Skeletal muscle cell (primary cell): ENCODE measurements around the gene MYG1.
"Not testable (repeated sequence)": the region's sequence is repeated elsewhere in the genome, so short reads cannot be mapped to it uniquely, and the experiment has no call there.

Experiments
- DNase-seq: peaks from one replicate; pipeline ENCODE4 v3.0.0-alpha.2; 2010; ENCODE audit warnings: low read depth
- H3K4me3 ChIP-seq: 2 replicates; pipeline ENCODE4 v1.5.1; 2011; ENCODE audit warnings: low read depth, mild to moderate bottlenecking, control low read depth, low read length, moderate library complexity

The MYG1 gene

DNA sequence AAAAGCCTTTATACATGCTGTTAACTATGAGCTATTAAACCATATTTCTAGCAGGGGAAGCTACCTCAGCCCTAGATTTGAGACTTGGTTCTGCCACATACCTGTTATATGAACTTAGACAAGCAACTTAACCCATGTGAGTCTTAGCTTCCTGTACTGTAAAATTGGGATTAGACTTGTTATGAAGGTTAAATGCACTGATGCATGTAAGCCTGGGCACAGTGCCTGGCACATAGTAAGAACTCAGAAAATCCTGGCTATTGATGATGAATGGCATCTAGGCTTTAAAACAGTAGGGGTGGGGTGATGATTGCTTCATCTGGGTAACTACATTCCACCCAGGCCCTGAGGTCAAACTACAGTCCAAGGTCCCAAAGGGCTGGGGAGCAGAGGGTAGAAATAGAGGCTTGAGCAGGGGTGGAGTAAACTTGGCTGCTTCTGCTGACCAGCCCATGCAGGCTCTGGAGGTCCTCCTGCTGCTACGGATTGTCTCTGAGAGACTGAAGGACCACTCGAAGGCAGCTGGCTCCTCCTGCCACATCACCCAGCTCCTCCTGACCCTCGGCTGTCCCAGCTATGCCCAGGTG, 20.1 kb upstream of the MYG1 start:
- no peak for DNase-seq
- no peak overlapping the region for H3K4me3 ChIP-seq

DNA sequence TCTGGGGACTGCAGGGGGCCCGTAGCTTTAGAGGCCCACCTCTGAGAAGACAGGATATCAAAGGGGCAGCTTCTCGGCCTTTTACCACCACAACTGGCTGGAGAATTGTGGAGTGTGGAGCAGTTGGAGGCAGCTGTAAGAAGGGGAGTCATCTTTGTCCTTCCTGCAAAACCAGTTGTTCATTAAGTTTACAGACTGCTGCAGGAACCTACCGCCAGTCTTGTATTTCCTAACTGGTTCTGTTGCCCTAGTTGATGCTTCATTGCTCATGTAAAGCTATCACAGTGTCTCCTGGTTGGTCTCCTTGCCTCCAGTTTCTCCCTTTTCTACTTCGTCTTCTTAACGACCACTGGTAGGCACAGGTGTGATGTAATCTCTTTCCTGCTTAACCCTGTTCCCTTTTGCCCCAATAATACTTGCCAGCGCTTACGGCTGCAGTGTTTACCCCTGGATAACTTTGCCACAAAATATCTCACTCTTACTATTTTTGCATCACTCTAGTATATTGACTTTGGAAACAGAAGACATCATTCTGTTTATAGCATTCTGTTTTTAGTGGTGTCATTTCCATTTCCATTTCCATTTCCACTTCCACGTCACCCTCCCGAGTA, 19.5 kb upstream of the MYG1 start:
- H3K4me3 ChIP-seq = no peak overlapping the region
- no peak for DNase-seq

DNA sequence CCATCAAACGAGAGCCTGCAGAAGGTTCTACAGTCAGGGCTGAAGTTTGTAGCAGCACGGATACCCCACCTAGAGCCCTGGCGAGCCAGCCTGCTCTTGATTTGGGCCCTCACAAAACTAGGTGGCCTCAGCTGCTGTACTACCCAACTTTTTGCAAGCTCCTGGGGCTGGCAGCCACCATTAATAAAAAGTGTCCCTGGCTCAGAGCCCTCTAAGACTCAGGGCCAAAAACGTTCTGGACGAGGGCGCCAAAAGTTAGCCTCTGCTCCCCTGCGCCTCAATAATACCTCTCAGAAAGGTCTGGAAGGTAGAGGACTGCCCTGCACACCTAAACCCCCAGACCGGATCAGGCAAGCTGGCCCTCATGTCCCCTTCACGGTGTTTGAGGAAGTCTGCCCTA, 13.0 kb upstream of the MYG1 start:
- DNase-seq = no peak

DNA sequence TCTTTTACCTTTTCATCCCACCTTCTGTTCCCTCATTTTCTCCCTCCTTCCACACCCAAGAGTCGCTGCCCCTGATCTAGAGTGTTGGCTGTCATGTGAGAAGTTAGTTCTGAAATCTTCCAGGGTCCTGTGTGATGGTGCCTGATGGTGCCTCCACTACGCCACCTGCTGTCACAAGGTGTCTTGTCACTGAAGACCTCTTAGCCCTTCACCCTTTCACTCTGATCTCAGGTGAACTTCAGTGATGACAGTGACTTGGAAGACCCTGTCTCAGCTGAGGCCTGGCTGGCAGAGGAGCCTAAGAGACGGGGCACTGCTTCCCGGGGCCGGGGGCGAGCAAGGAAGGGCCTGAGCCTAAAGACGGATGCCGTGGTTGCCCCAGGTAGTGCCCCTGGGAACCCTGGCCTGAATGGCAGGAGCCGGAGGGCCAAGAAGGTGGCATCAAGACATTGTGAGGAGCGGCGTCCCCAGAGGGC, 11.7 kb upstream of the MYG1 start:
- DNase-seq = no peak
- H3K4me3 ChIP-seq = no peak overlapping the region

More for the DNA sequence above, 13.0 kb upstream of the MYG1 start:
- no peak overlapping the region for H3K4me3 ChIP-seq

DNA sequence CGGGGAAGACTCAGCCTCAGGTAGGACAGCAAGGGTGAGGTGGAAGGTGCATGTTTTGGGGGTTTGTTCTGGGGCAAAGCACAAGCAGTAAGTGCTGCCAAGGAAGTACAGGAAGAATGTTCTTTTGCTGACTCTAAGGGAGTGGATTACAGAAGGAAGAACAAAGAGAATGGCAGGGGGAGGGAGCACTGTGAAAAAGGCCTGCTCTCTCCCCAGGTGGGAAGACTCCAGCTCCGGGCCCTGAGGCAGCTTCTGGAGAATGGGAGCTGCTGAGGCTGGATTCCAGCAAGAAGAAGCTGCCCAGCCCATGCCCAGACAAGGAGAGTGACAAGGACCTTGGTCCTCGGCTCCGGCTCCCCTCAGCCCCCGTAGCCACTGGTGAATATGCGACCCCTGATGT, 11.2 kb upstream of the MYG1 start:
- DNase-seq = no peak
- no peak overlapping the region for H3K4me3 ChIP-seq

DNA sequence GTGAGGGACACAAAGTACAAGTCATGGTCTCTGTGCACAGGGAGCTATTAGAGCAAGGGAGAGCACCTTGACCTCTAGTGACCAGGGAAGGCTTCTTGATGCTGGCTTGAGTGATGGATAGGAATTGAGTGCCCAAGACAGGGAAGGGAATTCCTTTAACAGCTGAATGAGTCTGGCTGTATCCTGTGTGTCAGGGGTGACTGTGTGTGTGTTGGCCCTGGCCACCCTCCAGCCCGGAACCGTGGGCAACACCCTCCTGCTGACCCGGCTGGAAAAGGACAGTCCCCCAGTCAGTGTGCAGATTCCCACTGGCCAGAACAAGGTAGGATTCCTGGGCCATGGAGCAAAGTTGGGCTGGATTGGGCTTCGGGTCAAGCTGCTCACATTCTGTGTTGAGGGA, 9.6 kb upstream of the MYG1 start:
- no peak for DNase-seq
- H3K4me3 ChIP-seq = no peak overlapping the region

DNA sequence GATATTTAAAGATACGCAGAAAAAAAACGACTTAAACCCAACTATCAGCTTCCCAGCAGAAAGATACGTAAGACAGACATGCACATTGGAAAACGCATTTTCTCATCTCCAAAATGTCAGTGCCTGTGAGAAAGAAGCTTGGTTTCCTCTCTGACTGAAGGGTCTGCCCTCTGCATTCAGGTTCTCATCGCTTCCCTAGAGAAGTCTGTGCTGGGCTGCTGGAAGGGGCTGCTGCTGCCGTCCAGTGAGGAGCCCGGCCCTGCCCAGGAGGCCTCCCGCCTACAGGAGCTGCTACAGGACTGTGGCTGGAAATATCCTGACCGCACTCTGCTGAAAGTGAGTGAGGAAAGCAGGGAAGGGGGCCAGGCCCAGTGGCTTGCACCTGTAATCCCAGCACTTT, 8.8 kb upstream of the MYG1 start:
- DNase-seq = no peak
- H3K4me3 ChIP-seq = no peak overlapping the region

DNA sequence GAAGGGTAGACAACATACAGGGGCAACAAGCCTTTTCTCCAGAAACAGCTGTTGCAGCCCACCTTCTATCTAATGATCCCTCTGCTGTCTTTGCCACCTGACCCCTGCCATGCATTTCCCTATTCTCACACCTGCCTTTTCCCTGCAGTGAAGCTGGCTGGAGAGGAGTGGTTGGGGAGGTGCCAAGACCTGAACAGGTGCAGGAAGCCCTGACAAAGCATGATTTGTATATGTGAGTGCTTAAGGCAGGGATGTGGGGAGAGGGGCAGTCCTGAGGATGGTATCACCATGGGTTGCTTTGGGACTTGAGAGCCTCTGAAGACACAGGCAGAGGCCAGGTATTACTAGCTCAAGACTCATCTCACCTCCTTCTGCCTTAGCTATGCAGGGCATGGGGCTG, 7.1 kb upstream of the MYG1 start:
- H3K4me3 ChIP-seq = no peak overlapping the region
- DNase-seq = no peak

DNA sequence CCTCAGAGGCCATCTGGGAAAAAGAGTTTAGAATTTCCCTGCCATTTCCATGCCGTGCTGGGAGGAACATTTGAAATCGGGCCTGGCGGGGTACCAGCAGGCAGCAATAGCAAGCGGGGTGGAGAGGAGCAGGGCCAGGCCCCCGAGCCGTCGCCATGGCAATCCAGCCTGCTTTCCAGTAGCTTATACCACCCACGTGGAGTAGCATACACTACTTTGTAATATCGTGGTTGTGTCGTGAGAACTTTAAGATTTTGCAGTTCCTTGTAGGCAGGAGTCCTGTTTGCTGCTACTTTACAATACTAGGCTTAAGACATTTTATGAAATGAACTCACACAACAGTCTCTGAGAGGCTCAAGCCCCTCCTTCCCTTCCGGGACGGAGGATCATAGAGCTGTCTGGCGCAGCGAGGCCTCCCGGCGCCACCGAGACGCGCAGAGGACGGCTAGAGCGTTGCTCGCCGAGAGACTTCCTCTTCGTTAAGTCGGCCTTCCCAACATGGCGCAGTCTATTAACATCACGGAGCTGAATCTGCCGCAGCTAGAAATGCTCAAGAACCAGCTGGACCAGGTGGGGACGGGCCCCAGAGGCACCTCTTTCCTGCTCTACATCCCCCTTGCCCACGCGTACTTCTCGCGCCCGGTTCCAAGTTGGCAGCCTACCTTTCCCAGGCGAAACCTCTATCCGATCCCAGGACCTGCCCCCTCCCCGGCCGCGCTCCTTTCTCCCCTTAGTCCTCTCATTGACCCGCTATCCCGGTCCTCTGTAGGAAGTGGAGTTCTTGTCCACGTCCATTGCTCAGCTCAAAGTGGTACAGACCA, 4.2 kb upstream of the MYG1 start, which contains the start of gene PFDN5:
TSS of gene PFDN5 (plus strand) at position 473 of the 821 bp plus-strand sequence. CDS start at position 499, 26 bp downstream.
- H3K4me3 ChIP-seq = peak within 1 kb of the TSS; percentile 98
- DNase-seq = peak; percentile 82

DNA sequence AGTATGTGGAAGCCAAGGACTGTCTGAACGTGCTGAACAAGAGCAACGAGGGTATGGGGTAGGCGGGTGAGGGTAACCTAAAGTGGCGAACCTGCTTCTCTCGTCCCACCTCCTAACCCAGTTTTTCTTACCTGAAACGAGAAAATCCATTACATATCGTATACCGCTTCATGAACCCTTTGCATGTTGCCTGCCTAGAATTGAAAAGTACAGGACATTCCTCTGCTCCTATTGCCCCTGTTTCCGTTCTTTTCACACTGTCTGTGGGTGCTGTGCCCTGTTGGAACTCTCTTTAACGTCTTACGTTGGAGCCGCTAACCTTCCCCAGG, 3.6 kb upstream of the MYG1 start:
- H3K4me3 ChIP-seq = peak overlapping the region; percentile 98
- no peak for DNase-seq

DNA sequence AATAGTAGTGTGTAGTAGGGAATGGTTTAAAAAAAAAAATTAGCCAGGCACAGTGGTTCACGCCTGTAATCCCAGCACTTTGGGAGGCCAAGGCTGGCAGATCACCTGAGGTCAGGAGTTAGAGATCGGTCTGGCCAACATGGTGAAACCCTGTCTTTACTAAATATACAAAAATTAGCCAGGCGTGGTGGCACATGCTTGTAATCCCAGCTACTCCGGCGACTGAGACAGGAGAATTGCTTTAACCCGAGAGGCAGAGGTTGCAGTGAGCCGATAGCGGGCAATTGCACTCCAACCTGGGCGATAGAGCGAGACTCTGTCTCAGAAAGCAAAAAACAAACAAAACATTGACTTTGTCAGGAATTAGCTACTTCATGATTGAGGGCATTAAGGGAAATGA, 2.4 kb upstream of the MYG1 start:
- DNase-seq, H3K4me3 ChIP-seq: not testable (repeated sequence)

DNA sequence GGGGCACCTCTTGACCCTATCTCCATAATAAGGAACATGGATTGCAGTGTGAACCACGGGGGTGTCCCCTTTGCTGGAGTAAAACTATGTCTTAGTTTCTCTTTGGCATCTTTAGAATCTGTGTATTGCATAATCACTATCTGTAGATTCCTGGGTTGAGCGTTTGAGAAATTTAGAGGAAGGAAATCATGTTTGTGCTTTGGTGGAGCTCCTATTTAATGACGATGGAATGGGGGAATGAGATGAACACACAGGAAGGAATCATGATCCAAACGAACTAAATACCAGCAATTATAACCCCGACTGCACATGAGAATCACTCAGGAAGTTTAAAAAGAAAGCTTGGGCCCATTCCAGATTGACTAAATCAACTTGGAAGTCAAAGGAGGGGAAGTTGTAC, 1.3 kb upstream of the MYG1 start:
- H3K4me3 ChIP-seq = no peak overlapping the region
- DNase-seq = peak; percentile 50

DNA sequence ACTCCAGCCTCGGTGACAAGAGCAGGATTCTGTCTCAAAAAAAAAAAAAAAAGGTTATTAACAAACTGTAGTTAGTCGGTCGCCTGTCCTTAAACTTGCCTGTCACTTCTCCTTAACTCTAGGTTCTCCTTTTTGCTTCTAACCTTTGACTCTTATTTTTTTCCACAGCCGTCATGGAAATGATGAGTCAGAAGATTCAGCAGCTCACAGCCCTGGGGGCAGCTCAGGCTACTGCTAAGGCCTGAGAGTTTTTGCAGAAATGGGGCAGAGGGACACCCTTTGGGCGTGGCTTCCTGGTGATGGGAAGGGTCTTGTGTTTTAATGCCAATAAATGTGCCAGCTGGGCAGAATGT, 418 bp upstream of the MYG1 start:
- peak overlapping the region; percentile 92 for H3K4me3 ChIP-seq
- DNase-seq = peak; percentile 39

DNA sequence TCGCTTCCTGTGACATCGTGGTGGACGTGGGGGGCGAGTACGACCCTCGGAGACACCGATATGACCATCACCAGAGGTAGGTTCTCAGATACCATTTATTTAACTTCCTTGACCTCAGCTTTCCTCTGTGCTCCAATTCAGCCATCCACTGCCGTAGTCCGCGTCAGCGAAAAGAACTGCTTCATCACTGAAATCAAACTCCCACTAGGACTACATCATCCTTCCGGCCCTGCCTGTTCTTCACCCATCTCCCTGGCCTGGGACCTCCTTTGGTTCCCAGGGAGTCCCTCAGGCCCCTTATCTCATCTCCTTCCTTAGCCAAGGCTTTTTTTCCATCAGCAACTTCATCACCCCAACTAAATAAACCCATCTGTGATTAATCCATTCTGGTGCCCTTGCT, 692 bp downstream of the MYG1 start:
- DNase-seq = no peak

DNA sequence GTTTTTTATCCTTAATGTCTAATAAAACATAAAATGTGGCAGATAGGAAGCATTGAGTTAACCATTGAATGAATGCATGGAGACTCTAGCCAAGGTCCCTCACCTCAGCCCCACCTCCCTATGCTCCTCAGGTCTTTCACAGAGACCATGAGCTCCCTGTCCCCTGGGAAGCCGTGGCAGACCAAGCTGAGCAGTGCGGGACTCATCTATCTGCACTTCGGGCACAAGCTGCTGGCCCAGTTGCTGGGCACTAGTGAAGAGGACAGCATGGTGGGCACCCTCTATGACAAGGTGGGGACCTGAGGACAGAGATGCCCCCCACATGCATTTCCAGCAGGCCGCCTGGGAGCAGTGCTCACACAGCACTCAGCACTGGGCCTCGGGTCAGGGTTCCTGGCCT, 3.4 kb downstream of the MYG1 start:
- H3K4me3 ChIP-seq = no peak overlapping the region
- DNase-seq = no peak

More for the DNA sequence above, 692 bp downstream of the MYG1 start:
- H3K4me3 ChIP-seq = peak overlapping the region; percentile 92

DNA sequence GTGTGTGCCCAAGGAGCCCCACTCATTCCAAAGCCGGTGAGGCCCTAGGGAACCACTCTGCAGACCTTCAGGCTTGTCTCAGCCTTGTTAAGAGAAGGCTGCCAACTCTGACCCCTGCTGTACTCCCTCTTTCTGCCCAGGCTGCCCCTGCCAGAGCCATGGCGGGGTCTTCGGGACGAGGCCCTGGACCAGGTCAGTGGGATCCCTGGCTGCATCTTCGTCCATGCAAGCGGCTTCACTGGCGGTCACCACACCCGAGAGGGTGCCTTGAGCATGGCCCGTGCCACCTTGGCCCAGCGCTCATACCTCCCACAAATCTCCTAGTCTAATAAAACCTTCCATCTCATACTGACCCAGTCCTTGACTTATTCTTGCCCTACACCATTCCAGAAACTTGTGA, 7.3 kb downstream of the MYG1 start:
- H3K4me3 ChIP-seq = no peak overlapping the region
- no peak for DNase-seq

DNA sequence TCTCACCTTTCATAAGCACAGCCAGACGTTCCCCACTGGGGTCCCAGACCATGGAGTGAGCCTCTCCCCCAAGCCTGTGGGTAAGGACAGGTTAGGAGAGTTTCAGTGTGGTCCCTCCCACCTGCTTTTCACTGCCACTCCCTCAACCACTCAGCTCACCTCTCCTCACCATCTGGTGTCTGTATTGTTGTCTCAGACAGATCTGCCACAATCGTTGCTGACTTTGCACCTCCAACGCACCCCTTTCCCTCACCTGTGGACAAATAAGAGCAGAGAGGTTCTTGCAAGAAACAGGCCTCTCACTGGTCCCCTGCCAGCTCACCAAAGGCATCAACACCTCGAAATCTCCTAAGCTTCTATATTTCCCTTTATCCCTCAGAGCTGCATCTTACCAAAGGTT, 8.8 kb downstream of the MYG1 start:
- no peak overlapping the region for H3K4me3 ChIP-seq

DNA sequence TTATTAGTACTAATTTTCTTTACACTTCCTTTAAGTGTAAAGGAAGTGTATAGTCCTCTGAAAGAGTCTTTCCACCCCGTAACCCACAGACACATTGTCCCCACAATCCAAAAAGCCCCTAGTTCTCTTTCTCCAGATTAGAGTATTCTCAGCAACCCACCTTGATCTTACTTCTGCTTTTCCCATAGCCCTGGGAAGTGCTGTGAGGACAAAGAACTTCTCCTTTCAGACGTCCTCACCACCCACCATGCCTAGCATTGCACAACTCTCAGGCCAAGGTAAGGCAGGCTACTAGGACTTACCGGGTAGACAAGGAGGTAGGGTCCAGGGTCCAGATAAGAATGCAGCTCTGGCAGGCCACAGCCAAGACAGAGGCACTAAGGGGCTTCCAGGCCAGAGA, 14.5 kb downstream of the MYG1 start:
- no peak for DNase-seq
- no peak overlapping the region for H3K4me3 ChIP-seq

More for the DNA sequence above, 8.8 kb downstream of the MYG1 start:
- no peak for DNase-seq

DNA sequence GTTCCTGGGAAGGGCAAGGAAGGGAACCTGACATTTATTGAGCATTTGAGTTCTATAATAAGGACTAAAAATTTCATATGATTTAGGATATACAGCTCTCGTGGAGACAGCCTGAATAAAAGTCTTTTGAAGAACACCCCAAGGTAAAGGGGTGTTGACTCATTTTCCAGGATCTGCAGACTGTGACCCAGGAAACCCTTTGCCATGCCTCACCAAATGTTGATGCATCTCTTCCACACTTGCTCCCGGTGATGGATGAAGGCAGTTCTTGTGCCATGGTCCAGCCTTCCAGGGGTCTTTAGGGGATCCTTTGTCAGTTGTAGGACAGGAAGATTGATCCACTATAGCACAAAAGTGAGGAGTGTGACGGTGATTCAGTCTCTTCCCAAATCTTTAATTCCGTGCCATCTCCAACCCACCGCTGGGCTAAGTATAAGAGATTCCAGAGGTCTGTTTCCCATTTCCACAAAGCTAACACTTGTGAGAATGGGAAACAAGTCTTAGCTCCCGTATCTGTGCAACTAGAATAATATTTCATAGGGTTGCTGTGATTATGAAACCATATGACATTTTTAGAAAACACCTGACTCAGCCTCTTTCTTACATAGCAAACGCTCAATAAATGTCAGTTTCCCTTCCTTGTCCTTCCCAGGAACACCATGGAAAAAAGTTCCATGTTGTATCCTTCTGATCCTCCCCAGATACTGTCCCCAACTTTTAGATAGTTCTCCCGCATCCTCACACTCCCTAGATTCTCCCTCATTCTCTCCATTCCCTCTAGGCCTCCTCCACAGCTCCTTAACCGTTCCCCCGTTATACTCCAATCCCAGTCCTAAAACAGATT, 21.1 kb downstream of the MYG1 start:
- peak overlapping the region; percentile 84 for H3K4me3 ChIP-seq
- no peak for DNase-seq
